HL-60 (cell line): Measurements from ENCODE around the gene FBLN7.

Source experiments
- DNase-seq, 2 experiments: peaks; one replicate each; pipeline ENCODE4 v3.0.0-alpha.2; 2010 to 2020; ENCODE audit warnings: low read depth in 1 of 2, low spot score in 1 of 2
- H3K27ac ChIP-seq: fragments of 250-450 bp; sonication (Bioruptor Pico); replicated peaks from 2 replicates; pipeline ENCODE4 v1.5.1; 2020; ENCODE audit warnings: mild to moderate bottlenecking, moderate library complexity
- H3K27me3 ChIP-seq: fragments of 250-450 bp; sonication (Bioruptor Pico); 2 replicates; pipeline ENCODE4 v1.5.1; 2021; ENCODE audit warnings: mild to moderate bottlenecking, moderate library complexity; ENCODE audit not compliant: insufficient read depth, poor library complexity, severe bottlenecking
- H3K4me3 ChIP-seq: replicated peaks from 2 replicates; pipeline ENCODE4 v1.5.1; 2011; ENCODE audit warnings: mild to moderate bottlenecking, control low read depth, low read length; ENCODE audit not compliant: insufficient read depth
- GABPA ChIP-seq: IDR thresholded peaks from 2 replicates; pipeline ENCODE4 v1.6.1; 2012; ENCODE audit warnings: low read depth
- POLR2AphosphoS5 ChIP-seq: IDR thresholded peaks from 2 replicates; pipeline ENCODE4 v1.6.1; 2012; ENCODE audit warnings: low read depth
- SPI1 ChIP-seq: IDR thresholded peaks from 2 replicates; pipeline ENCODE4 v1.6.1; 2012; ENCODE audit warnings: low read depth, mild to moderate bottlenecking, borderline replicate concordance
- TF ChIP-seq, protein P1 (sequence below): IDR thresholded peaks from 2 replicates; pipeline ENCODE4 v1.6.1; 2012; ENCODE audit warnings: low read depth; ENCODE audit not compliant: insufficient replicate concordance
- TF ChIP-seq, protein P2 (sequence below): IDR thresholded peaks from one replicate; pipeline ENCODE4 v1.5.1; 2011; ENCODE audit warnings: low read length, control low read depth, inconsistent platforms; ENCODE audit not compliant: insufficient read depth

Gene FBLN7

DNA sequence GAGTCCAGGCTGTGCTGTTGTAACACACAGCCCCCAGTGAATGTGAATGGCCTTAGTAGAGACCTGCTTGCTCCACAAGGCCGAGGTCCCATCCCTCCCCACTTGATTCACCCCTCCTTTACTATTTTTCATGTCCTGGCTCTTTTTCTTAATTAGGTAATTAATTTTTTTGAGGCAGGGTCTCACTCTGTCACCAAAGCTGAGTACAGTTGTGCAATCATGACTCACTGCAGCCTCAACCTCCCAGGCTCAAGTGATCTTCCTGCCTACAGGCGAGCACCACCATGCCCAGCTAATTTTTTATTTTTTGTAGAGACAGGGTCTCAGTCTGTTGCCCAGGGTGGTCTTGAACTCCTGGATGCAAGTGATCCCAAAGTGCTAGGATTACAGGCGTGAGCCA is 19.3 kb downstream of the FBLN7 start:
- H3K27me3 ChIP-seq: no peaks in the 10 kb centered on the region
- no peak overlapping the region for H3K27ac ChIP-seq
- H3K4me3 ChIP-seq: no peak overlapping the region
- TF ChIP-seq POLR2AphosphoS5 (no peak), GABPA (no peak), SPI1 (no peak)
- TF ChIP-seq, protein P1, sequence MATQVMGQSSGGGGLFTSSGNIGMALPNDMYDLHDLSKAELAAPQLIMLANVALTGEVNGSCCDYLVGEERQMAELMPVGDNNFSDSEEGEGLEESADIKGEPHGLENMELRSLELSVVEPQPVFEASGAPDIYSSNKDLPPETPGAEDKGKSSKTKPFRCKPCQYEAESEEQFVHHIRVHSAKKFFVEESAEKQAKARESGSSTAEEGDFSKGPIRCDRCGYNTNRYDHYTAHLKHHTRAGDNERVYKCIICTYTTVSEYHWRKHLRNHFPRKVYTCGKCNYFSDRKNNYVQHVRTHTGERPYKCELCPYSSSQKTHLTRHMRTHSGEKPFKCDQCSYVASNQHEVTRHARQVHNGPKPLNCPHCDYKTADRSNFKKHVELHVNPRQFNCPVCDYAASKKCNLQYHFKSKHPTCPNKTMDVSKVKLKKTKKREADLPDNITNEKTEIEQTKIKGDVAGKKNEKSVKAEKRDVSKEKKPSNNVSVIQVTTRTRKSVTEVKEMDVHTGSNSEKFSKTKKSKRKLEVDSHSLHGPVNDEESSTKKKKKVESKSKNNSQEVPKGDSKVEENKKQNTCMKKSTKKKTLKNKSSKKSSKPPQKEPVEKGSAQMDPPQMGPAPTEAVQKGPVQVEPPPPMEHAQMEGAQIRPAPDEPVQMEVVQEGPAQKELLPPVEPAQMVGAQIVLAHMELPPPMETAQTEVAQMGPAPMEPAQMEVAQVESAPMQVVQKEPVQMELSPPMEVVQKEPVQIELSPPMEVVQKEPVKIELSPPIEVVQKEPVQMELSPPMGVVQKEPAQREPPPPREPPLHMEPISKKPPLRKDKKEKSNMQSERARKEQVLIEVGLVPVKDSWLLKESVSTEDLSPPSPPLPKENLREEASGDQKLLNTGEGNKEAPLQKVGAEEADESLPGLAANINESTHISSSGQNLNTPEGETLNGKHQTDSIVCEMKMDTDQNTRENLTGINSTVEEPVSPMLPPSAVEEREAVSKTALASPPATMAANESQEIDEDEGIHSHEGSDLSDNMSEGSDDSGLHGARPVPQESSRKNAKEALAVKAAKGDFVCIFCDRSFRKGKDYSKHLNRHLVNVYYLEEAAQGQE: no peak
- TF ChIP-seq, protein P2, sequence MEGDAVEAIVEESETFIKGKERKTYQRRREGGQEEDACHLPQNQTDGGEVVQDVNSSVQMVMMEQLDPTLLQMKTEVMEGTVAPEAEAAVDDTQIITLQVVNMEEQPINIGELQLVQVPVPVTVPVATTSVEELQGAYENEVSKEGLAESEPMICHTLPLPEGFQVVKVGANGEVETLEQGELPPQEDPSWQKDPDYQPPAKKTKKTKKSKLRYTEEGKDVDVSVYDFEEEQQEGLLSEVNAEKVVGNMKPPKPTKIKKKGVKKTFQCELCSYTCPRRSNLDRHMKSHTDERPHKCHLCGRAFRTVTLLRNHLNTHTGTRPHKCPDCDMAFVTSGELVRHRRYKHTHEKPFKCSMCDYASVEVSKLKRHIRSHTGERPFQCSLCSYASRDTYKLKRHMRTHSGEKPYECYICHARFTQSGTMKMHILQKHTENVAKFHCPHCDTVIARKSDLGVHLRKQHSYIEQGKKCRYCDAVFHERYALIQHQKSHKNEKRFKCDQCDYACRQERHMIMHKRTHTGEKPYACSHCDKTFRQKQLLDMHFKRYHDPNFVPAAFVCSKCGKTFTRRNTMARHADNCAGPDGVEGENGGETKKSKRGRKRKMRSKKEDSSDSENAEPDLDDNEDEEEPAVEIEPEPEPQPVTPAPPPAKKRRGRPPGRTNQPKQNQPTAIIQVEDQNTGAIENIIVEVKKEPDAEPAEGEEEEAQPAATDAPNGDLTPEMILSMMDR: no peak
- DNase-seq: no peak

DNA sequence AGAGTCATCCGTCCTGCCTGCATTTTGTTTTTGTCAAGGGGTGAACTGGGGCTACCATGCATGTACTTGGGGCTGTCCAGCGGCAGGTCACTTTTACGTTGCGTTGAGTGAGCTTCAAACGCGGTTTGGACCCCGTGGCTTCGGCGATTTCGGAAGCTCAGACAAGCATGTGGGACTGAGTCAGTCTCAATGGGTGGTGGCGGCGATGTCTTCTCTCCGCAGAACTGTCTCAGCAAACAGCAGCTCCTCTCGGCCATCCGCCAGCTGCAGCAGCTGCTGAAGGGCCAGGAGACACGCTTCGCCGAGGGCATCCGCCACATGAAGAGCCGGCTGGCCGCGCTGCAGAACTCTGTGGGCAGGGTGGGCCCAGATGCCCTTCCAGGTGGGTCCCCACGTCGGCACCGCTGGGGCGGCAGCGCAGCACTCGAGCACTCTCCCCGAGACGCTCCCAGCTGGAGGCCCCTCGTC is 21.3 kb downstream of the FBLN7 start:
- H3K27ac ChIP-seq: no peak overlapping the region
- TF ChIP-seq, protein P2: no peak
- TF ChIP-seq, protein P1: no peak
- TF ChIP-seq SPI1 (no peak), POLR2AphosphoS5 (no peak), GABPA (no peak)
- no peak overlapping the region for H3K4me3 ChIP-seq
- no peak for DNase-seq
- H3K27me3 ChIP-seq: no peaks in the 10 kb centered on the region

DNA sequence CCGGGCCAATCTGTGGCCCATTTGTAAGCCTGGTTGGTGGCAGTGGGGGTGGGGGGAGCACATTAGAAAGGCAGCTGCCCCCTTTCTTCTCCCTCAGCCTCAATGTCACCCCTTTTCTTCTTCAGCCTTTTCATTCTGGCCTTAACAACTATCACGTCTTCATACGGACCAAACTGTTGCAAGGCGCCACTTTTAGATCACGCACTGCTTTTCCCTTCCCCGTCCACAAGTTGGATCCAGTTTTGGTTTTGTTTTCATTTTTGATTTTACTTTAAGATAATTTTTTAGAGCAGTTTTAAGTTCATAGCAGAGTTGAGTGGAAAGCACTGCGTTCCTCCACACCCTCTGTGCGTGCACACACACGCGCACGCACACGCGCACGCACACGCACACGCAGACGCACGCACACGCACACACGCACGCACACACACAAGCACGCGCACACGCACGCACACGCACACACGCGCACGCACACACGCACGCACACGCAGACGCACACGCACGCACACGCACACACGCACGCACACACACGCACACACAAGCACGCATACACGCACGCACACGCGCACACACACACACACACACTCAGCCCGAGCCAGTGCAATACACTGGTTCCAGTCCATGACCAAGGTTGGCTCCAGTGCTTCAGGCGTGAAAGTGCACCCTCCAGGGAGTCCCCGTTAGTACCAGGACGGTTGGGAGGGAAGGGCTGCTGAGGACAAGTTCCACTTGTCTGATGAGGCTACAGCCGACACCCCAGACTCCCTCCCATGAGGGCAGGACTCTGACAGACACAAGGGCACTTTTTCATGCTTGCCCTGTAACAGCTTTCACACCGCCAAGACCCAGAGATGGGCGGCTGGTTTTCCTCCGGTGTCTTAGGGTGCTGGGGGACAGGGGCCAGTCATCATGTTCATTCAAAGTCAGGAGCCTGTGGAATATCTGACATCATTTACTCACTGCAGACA is 22.4 kb downstream of the FBLN7 start:
- no peak overlapping the region for H3K27ac ChIP-seq
- DNase-seq: no peak
- H3K27me3 ChIP-seq: no peaks in the 10 kb centered on the region
- H3K4me3 ChIP-seq: no peak overlapping the region
- no peak for TF ChIP-seq GABPA
- TF ChIP-seq, protein P2: no peak
- TF ChIP-seq, protein P1: no peak
- TF ChIP-seq SPI1: no peak
- TF ChIP-seq POLR2AphosphoS5: no peak
